Stimulated activated CD4-positive, alpha-beta T cell treated with anti-CD3 and anti-CD28 coated beads, Interleukin-2, amount 100 ng/mL, for 4 hours (primary cell): ENCODE measurements around the gene GLP2R.

ENCODE experiments used
- DNase-seq: peaks from one replicate; pipeline ENCODE4 v3.0.0-alpha.2; 2020; ENCODE audit warnings: low read depth

GLP2R gene

DNA sequence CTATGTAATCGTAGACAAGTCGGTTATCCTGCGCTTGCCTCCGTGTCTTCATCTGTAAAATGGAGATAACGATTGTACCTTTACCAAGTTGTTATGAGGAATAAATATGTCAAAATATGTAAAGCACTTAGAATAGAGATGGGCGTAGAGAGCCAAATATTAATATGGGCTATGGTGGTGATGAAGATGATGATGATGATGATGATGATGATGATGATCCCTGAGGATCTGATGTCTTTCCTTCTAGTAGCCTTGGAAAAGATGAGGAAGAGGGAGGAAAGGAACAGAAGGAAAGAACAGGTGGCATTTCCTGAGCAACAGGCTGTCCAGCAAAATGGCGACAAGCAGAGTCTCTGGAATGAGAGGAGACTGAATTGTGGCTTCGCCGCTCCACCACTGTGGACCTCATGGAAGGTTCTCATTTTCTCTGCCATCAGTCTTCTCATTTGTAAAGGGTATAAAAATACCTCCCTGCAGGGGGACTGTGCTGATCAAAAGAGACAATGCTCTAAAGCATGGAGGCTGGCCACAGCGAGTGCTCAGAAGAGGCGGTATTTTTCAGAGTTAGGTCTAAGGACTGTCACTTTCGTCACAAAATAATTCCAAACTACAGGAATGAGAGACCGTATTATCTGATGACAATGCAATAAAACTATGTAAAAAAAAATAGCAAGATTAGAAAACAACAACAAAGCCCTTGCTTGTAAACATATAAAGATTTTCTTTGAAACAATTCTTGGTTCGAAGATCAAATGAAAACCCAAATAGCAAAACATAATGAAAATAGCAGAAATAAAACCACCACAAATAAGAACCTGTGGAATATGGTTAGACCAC is 96.5 kb downstream of the GLP2R start:
- no peak for DNase-seq

DNA sequence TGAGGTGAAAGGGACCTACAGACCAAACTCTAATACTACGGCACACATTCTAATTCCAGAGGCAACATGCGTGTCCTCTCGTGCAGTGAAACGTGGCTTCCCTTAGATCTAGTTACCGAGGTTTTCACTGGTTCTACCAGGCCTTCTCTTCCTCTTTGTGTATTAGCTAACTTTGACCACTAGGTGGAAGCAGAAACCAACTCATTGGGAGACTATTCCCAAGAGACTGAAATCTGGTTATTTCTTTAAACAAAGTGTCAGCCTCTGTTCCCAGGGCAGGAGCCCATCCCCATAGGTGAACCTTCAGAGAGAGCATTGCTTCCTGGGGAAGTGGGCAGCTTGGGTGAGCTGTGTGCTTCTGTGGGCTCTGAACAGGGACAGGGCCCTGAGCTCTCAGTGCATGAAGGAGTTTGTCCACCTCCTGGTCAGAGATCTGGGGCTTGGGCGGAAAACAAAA is 99.0 kb downstream of the GLP2R start:
- no peak for DNase-seq

DNA sequence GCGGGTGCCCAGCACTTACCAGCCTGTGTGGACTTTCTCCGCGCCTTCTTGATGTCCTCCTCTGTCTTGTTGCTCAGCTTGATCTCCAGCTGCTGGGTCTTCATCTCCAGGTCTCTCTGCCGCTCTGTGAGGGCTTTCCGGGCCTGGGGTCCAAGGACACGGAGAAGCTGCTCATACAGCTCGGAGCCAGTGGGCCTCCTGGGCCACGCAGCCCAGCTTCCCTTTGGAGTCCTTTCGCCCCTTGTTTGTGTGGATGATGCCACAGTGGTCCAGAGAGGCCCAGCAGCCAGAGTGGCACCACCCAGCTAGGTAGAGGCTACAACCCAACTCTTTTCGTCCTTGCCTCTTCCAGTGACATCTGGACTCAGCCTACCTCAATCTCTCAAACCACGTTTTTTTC is 99.7 kb downstream of the GLP2R start:
- DNase-seq: no peak

DNA sequence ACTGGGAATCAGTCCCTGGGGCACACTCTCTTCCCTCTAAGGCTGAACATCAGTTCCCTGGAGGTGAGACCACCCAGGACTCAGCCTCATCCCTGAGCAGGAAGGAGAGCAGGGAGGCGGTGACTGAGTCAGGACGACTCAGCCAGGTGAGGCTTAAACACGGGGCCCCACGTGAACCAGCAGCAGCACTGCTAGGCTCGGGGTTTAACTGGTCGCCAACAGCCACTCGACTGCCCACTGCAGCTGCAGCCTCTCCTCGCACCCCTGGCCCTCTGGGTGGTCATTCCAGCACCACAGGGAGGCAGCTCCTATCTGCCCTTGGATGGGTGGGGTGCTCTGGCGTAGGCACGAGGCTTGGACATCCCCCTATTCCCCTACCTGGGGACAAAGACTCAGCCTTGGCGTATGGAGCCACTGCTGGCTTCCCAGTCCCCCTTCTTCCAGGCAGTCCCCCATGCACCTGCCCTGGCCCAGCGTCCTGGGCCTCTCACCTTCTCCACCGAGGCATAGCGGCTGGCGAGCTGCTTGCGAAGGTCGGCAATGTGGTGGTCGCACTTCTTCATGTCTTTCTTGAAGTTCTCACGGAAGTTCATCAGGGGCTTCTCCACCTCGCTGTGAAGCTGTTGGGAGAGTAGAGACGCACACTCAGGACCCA is 100.6 kb downstream of the GLP2R start:
- DNase-seq: no peak

DNA sequence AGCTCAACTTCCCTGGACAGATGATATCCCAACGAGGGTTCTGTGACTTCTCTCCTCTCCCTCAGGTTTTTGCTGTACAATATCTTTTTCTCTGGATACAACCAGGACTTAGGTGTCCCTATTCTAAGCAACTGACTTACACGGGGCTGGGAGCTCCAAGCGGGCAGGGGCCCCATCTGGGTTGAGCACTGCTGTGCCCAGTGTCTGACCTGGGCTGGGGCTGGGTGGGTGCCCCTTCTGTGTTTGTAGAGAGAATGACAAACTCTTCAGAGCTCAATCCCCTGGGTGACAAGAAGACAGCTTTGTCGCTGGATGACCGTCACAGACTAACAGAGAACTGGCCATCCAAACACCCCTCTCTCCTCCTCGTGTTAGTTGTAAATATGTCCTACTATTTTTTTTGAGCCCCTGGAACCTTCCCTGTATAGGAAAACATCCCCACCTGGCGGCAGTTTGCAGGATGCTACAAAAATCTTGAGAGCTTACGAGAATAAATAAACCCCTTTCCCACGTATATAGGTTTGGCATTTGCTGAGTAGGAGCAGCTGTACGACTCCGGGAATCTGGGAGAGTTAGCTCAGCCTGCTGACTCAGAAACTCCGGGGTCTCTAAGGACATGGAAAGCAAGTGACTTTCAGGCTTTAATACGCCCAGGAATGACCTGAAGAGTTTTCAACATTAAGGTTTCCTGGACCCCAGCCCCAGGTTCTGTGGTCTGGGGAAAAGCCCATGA is 103.0 kb downstream of the GLP2R start:
- DNase-seq: no peak

DNA sequence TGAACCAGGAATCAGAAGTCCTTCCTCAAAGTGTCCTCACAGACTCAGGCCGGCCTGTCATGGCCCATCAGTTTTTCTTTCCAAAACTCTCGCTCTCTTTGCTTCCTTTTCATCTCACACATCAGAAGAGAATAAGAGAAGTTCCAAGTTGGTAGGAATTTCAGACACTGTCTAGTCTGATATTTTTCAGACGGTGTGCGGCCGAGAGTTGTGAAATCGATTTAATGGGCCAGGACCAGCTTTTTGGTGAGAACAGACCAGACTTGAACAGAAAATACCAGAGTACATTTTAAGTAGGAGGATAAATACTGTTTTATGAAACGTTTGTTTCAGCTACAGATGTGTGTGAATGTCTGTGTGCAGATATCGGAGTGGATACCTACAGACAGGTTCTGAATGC is 104.1 kb downstream of the GLP2R start:
- DNase-seq: no peak

DNA sequence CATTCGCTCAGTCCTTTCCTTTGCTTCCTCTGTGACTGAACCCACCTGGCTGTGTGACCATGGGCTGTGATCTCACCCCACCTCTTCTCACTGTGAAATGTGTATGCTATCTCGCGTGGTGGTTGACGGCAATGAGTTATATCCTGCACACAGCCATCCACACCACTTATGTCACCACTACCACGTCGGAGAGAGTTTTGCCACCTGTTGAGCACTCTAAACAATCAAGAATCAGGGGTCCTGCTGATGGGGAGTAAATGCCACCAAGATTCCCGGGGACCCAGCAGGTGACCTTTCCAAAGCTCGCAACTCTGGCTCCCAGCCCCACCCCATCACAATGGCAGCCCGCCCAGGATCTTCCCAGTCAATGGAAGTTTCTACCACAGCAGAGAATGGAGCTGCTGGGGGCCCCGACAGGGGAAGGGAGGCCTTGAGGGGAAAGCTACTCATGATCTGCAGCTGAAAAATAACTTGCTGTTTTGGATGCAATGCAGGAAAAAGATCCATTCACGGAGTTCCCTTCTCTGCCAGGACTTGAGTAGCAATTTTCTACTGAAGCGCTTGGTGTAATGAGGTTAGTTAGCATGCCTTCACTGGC is 105.5 kb downstream of the GLP2R start:
- no peak for DNase-seq

DNA sequence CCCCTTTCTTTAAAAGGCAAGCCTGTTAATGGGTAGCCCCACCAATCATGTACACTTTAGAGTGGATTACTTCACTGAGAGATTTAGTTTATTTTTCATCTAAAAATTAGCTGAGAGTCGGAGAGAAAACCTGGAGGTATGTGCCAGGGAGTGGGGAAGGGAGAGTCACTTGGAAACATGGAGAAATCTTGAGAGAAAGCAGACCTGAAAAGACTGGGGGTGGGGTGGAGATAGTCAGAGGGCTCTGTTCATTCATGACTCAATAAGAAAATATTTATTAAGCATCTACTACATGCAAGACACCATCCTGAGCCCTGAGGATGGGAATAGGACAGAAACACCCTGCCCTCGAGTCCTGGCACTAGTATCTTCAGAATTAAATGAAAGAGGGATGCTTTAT is 106.8 kb downstream of the GLP2R start:
- DNase-seq: no peak

DNA sequence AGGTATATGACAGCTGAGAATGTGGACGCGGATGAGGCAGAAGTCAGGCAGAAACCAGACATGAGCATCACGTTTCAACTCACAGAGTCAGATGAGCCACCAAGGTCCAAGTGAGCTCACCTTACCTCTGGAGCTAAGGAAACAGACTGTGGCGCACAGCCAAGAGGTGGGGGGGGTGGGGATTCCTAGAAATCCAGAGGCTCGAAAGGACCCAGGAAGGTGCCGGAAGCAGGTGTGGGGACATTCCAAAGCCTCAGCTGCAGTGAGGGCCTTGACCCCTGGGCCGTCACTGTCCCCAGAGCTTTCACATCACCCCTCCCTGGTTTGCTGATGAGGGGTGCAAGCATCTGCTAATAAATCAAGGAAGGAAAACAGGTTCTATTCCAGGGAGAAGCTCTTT is 108.6 kb downstream of the GLP2R start:
- no peak for DNase-seq

DNA sequence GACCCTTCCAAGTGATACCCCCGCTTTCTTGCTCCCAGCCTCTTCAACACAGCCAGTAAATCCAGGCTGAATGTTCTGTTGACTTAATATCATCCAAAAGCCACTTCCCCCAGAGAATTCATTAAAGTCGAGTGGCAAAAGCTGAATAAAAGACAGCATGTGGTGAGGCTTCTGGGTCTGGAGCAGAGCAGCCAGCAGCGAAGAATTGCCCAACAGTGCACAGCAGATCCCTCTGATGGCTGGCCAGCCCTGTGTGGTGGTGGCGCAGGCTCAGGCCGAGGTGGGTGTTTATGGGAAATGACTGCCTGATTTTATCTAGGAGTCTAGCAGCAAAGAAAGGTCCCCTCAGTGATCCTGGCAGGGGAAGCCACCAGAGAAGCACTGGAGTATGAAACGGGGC is 109.7 kb downstream of the GLP2R start:
- no peak for DNase-seq

DNA sequence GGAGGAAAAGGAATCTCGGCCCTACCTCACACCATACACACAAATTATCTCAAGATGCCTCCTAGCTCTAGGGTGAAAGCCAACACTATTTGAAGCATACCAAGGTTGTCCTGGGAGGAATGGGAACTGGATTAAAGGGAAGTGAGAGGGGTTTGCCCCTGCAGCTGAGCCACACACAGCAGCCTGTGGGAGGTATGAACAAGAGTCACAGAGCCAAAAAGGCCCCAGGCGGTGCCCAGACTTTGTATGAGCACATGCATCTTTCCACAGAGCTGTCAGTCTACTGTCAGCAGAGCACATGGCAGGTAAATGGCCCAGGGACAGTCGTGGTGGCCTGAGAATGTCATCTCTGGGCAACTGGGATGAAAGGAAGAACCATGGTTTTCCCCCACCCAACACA is 110.4 kb downstream of the GLP2R start:
- no peak for DNase-seq

DNA sequence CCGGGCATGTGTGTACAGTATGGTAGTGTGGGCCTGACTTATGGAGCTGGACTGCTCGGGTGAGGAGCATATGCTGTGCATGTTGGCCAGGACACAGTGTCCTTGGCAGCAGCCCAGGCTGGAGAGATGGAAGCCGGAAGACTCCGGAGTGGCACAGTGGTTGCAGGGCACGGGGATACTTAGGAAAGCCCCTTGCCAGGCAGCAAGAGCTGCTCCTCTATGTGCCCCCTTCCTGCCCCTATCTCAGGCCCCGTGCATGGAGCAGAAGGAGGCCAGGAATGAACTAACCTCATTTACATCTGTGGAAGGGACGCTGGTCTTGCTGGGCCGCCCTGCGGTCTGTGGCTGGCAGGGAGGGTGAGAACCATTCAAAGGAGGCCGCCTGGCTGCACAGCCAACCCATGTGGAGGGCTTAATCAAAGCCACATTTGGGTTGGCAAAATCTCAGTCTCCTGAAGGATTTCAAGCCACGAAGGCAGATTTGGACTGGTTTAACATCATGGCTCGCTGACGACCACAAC is 111.6 kb downstream of the GLP2R start:
- no peak for DNase-seq

DNA sequence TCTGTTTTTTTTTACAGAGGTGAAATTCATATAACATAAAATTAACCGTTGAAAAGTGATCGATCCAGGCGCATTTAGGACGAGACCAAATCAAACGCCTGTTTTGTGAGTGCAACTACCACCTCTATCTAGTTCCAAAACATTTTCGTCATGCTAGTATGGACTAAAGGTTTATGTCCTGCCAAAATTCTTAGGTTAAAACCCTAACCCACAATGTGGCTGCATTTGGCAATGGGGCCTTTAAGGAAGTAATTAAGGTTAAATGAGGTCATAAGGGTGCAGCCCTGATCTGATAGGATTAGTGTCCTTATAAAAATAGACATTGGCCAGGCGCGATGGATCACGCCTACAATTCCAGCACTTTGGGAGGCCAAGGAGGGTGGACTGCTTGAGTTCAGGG is 112.2 kb downstream of the GLP2R start:
- no peak for DNase-seq

DNA sequence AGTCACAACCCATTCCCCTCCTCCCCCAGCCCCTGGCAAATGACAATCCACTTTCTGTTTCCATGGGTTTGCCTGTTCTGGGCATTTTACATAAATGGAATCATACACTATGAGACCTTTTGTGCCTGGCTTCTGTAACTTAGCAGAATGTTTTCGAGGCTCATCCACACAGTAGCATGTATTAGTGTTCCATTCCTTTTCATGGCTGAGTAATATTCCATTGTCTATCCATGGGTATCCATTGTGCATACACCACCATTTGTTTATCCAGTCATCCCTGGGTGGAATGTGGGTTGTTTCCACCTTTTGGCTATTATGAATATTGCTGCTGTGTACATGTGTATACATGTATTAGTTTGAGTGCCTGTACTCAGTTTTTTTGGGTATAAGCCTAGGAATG is 113.0 kb downstream of the GLP2R start:
- DNase-seq: no peak

DNA sequence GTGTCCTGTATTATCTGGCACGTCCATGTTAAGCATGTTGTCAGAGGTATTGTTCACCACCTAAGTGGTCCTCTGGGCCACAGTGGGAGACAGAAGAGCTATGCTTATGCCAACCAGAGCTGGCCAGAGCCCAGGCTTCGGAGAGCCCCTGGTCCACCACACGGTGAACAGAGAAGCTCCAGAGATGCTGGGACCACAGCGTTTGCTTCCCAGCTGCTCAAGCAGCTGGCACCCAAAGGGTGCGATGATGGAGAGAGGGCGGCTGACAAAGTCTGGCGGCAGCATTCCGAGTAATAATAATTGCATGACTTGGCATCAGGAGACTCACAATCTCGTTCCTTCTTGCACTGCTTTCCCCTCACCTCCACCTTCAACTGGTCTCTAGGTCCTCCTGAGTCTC is 115.1 kb downstream of the GLP2R start:
- no peak for DNase-seq

DNA sequence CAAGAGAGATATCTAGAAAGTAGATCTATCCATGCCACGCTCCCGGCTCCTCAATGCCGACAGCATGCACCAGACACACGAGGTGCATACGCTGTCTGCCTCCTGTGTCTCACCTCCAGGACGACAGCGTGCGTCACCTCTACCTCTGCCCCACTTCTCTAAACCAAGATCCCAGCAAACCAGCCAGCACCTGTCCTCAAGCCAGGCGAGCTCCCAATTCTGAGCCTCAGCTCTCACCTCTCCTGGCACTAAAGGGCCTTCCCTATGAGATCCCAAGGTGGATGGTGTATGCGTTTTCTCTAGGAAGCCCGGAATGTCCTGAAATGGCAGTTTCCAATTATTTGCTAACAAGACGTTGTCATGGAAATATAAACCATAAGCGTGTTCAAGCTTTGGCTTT is 115.6 kb downstream of the GLP2R start:
- no peak for DNase-seq
